ENCODE measurements around the gene CEP85L.

DNA sequence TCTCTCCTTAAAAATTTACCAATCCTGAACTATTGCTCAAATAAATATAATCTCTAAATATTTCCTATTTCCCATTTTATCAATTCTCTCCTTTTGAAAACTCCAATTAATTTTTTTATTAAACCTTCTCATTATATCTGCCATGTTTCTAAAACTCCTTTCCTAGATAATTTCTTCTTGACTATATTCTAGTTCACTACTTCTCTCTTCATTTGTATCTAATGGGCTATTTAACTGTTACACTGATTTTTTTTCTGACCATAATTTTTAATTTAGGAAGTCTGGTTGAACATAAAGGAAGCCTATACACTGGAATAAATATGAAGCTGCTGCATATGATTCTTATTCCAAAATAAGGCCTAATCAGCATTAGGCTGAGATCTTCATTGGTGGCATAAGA is 199.6 kb downstream of the CEP85L start:
- TF ChIP-seq, protein P1, sequence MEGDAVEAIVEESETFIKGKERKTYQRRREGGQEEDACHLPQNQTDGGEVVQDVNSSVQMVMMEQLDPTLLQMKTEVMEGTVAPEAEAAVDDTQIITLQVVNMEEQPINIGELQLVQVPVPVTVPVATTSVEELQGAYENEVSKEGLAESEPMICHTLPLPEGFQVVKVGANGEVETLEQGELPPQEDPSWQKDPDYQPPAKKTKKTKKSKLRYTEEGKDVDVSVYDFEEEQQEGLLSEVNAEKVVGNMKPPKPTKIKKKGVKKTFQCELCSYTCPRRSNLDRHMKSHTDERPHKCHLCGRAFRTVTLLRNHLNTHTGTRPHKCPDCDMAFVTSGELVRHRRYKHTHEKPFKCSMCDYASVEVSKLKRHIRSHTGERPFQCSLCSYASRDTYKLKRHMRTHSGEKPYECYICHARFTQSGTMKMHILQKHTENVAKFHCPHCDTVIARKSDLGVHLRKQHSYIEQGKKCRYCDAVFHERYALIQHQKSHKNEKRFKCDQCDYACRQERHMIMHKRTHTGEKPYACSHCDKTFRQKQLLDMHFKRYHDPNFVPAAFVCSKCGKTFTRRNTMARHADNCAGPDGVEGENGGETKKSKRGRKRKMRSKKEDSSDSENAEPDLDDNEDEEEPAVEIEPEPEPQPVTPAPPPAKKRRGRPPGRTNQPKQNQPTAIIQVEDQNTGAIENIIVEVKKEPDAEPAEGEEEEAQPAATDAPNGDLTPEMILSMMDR (IDR thresholded peaks at IDR 0.05; ENCODE audit: insufficient read depth, low read length), result no peak
- TF ChIP-seq POLR2AphosphoS5 (IDR thresholded peaks at IDR 0.05; ENCODE audit: low read depth) (no peak), GABPA (IDR thresholded peaks at IDR 0.05; ENCODE audit: low read depth) (no peak)
- TF ChIP-seq, protein P2, sequence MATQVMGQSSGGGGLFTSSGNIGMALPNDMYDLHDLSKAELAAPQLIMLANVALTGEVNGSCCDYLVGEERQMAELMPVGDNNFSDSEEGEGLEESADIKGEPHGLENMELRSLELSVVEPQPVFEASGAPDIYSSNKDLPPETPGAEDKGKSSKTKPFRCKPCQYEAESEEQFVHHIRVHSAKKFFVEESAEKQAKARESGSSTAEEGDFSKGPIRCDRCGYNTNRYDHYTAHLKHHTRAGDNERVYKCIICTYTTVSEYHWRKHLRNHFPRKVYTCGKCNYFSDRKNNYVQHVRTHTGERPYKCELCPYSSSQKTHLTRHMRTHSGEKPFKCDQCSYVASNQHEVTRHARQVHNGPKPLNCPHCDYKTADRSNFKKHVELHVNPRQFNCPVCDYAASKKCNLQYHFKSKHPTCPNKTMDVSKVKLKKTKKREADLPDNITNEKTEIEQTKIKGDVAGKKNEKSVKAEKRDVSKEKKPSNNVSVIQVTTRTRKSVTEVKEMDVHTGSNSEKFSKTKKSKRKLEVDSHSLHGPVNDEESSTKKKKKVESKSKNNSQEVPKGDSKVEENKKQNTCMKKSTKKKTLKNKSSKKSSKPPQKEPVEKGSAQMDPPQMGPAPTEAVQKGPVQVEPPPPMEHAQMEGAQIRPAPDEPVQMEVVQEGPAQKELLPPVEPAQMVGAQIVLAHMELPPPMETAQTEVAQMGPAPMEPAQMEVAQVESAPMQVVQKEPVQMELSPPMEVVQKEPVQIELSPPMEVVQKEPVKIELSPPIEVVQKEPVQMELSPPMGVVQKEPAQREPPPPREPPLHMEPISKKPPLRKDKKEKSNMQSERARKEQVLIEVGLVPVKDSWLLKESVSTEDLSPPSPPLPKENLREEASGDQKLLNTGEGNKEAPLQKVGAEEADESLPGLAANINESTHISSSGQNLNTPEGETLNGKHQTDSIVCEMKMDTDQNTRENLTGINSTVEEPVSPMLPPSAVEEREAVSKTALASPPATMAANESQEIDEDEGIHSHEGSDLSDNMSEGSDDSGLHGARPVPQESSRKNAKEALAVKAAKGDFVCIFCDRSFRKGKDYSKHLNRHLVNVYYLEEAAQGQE (IDR thresholded peaks at IDR 0.05; ENCODE audit: insufficient replicate concordance, low read depth), result no peak
